Measurements from ENCODE around the gene TEAD1. TPM values are rescaled to one million over a fixed set of nuclear protein-coding genes. Genes with fewer than 3 reads are reported as not detected.

Gene TEAD1
- total RNA-seq, 4 donors from 2014 or later, result 86.9 to 205 (median 151) TPM

DNA sequence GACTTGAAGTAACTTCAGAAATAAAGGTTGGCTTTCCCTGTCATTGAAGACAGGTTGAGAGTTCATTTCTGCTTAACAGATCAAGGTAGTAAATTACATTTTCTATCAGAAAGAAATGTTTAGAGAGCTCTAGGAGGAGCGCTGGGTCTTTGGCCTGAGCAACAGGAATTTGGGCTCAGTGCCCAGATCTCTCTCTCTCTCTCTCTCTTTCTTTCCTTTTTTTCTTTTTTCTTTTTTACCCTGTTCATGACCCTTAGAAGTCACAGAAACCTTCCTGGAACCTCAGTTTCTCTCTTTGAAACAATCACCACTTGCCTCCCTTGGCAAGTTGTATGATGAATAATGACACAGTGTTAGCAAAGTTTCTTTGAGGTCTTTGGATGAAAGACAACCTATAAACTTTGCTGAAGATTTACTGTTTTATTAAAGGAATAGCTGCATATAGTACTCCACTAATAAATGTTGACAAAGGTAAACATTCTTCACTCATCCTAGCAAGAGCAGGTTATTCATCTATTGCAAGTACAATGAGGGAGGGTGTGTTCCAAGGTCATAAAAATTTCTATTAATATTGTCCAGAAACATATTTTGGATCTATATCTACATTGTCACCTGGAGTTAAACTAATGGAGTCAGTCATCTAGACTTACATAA is 299.4 kb downstream of the TEAD1 start:
- TF ChIP-seq, protein P1, sequence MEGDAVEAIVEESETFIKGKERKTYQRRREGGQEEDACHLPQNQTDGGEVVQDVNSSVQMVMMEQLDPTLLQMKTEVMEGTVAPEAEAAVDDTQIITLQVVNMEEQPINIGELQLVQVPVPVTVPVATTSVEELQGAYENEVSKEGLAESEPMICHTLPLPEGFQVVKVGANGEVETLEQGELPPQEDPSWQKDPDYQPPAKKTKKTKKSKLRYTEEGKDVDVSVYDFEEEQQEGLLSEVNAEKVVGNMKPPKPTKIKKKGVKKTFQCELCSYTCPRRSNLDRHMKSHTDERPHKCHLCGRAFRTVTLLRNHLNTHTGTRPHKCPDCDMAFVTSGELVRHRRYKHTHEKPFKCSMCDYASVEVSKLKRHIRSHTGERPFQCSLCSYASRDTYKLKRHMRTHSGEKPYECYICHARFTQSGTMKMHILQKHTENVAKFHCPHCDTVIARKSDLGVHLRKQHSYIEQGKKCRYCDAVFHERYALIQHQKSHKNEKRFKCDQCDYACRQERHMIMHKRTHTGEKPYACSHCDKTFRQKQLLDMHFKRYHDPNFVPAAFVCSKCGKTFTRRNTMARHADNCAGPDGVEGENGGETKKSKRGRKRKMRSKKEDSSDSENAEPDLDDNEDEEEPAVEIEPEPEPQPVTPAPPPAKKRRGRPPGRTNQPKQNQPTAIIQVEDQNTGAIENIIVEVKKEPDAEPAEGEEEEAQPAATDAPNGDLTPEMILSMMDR (IDR thresholded peaks at IDR 0.05; ENCODE audit: low read depth), result no peak

DNA sequence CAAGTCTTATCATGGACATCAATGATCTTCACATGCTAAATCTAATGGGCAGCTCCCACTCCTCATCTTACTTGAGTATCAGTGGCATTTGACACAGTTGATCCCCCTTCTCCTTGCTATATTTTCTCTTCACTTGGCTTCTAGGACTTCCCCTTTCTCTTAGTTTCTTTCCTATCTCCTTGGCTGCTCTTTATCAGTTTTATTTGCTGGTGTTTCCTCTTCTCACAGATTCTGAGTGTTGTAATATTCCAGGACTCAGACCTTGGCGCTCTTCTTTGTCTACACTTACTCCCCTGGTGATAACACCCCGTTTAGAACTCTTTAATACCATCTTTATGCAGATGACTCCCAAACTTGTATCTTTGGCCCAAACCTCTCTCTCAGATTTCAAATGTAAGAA is 301.0 kb downstream of the TEAD1 start:
- TF ChIP-seq, protein P1 (IDR thresholded peaks at IDR 0.05; ENCODE audit: low read depth), result no peak

DNA sequence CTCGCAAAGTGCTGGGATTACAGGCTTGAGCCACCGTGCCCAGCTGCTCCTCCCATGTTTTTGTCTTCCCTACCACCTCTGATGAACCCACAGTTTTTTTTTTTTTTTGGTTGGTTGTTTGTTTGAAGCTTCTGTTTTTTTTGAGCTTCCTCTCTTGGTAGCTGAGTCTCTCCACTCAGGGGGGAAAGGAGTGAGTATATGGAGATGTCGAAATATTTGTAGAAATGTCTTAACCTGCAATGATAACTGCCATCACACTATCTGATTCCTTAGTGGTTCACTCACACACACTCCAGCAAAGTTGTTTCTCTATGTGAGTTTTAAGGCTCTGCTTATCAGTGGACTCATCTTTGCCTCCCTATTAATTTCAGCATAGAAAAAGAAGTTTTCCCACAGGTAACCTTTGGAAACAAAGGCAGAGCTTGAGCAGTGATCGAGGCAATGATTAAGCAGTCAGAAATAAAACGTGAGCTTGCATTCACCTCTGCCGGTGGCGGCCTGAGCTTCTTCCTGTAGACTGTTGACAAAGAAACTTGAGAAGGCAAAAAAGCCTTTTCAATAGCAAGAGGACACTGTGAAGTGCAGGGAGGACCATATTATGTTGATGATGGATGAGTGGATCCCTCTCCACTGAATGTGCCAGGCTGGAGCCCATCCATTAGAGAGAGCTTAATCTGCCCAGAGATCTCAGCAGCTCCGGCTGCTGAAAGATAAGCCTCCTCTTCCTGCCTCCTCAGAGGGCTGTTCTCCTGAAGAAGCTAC is 305.9 kb downstream of the TEAD1 start:
- TF ChIP-seq, protein P1 (IDR thresholded peaks at IDR 0.05; ENCODE audit: low read depth), result no peak

DNA sequence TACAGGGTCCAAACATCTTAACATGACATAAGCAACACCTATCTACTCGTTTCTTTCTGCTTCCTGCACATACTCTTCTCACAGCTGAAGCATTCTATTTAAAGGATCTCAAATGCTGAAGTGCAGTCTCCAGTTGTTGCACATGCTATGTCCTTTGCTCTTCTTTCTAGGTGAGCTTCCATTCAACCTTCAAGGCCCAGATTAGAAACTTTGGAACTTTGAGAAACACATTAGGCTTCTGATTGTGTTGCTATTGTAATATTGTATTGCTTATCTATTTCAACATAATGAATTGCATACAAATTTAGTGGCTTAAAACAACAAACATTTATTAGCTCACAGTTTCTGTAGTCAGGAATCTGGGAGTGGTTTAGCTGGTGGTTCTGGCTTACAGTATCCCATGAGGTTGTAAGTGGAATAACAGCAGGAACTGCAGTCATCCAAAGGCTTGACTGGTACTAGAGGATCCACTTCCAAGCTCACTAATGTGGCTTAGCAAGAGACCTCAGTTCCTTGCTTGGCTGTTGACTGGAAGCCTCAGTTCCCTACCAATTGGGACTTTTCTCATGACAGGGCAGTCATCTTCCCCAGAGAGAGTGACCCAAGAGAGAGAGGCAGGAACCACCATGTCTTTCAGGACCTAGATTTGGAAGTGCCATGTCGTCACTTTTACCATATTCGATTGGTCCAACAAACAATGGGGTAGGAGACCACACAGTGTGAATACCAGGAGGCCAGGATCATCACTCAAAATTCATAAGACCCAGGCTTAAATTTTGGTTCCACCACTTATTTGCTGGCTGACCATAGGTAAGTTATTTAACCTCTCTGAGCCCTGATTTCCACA is 307.7 kb downstream of the TEAD1 start:
- TF ChIP-seq, protein P1 (IDR thresholded peaks at IDR 0.05; ENCODE audit: low read depth), result no peak

DNA sequence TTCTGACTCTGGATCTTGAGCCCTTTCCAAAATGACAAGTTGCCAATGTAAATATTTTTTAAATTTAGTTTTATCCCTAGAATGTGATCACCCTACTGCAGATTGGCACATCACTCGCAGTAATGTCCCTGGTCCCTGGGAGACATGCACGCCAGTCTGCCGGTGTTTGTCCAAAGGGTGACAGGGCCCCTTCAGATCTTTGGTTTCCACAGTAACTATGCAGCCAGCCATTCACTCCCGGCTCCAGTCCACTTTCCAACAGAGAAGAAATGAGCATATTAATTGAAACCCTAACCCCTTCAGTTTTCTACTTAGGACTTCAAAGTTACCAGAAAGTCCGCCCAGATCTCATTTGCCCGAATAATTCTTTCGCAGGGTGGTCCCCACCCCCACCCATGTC is 309.1 kb downstream of the TEAD1 start:
- TF ChIP-seq, protein P1 (IDR thresholded peaks at IDR 0.05; ENCODE audit: low read depth), result no peak

DNA sequence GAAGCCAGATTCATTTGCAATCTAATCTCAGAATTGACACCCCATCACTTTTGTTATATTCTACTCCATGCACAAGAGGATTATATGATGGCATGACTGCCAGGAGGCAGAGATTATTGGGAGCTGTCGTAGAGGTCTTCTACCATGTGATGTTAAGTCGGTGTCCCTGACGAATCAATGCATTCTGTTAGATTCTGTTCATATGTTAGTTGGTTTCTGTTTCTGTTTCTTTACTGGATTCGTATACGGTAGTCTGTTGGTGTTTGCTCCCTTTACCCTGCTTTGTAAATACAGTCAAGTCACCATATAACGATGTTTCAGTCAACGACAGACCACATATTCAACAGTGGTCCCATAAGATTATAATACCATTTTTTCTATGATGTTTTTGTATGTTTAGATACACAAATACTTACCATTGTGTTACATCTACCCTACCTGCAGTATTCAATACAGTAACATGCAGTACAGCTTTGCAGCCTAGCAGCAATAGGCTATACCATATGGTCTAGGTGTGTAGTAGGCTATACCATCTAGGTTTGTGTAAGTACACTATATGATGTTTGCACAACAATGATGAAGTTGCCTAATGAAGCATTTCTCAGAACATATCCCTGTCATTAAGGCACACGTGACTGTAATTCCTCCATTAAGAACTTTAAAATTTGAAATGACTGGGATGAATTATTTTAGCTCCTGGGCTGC is 312.1 kb downstream of the TEAD1 start:
- TF ChIP-seq, protein P1 (IDR thresholded peaks at IDR 0.05; ENCODE audit: low read depth), result no peak
